Endothelial cell (in vitro differentiated cells): ENCODE measurements around the gene ABCA1. TPM values are rescaled to one million over a fixed set of nuclear protein-coding genes. Genes with fewer than 3 reads are reported as not detected.

ENCODE experiments used
- DNase-seq: peaks from one replicate; pipeline ENCODE4 v3.0.0; 2021; ENCODE audit warnings: low spot score
- H3K27ac Mint-ChIP-seq: one replicate; pipeline ENCODE4 v1.8.0; 2021; ENCODE audit warnings: mixed read lengths, inconsistent platforms; ENCODE audit not compliant: unreplicated experiment
- H3K27me3 Mint-ChIP-seq: one replicate; pipeline ENCODE4 v1.8.0; 2021; ENCODE audit warnings: mild to moderate bottlenecking, moderate library complexity, mixed read lengths, inconsistent platforms; ENCODE audit not compliant: unreplicated experiment
- H3K36me3 Mint-ChIP-seq: one replicate; pipeline ENCODE4 v1.8.0; 2021; ENCODE audit warnings: mild to moderate bottlenecking, low read depth, mixed read lengths, inconsistent platforms; ENCODE audit not compliant: unreplicated experiment
- H3K4me1 Mint-ChIP-seq: one replicate; pipeline ENCODE4 v1.8.0; 2021; ENCODE audit warnings: mild to moderate bottlenecking, mixed read lengths, inconsistent platforms; ENCODE audit not compliant: unreplicated experiment
- H3K4me3 Mint-ChIP-seq: one replicate; pipeline ENCODE4 v1.8.0; 2021; ENCODE audit warnings: mild to moderate bottlenecking, mixed read lengths, inconsistent platforms; ENCODE audit not compliant: unreplicated experiment
- H3K9me3 Mint-ChIP-seq: one replicate; pipeline ENCODE4 v1.8.0; 2021; ENCODE audit warnings: mixed read lengths, inconsistent platforms; ENCODE audit not compliant: unreplicated experiment
- total RNA-seq: library from RNA; stranded (reverse); fragmentation: NEBNext Ultra II Directional; extraction: Animal tissue kit (Norgen Biotek cat#: 25700); gene quantifications from one replicate; pipeline ENCODE4 v1.2.1, GENCODE V29; 2021; ENCODE audit not compliant: unreplicated experiment
- TF ChIP-seq, protein P1 (sequence below): fragments of 200-600 bp; sonication (generic); IDR thresholded peaks from one replicate; pipeline ENCODE4 v1.5.0; 2021; ENCODE audit warnings: antibody characterized with exemption; ENCODE audit not compliant: unreplicated experiment

ABCA1 gene
- total RNA-seq, 1 donor from 2014 or later = 171 TPM

DNA sequence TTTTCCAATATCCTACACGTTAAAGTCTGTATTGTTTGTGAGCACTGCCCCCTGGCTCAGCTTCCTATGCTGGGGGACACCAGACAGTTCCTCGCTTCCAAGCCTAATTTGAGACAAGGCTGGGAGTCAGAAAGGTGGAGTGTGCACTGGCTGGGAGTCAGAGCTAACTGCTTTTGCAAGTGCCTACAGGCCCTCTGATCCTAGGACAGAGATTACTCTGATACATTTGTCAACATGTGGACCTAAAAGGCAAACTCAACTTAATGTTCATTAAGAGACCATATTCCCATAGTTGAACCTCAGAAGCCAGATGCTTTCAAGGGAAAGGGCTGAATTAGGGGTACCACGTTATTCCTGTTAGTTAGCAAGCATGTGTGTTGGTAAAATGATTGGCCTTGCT lies 83.2 kb downstream of the ABCA1 start:
- peak overlapping the region; percentile 39 for H3K4me3 Mint-ChIP-seq
- no peaks in the 10 kb centered on the region for H3K9me3 Mint-ChIP-seq
- TF ChIP-seq, protein P1, sequence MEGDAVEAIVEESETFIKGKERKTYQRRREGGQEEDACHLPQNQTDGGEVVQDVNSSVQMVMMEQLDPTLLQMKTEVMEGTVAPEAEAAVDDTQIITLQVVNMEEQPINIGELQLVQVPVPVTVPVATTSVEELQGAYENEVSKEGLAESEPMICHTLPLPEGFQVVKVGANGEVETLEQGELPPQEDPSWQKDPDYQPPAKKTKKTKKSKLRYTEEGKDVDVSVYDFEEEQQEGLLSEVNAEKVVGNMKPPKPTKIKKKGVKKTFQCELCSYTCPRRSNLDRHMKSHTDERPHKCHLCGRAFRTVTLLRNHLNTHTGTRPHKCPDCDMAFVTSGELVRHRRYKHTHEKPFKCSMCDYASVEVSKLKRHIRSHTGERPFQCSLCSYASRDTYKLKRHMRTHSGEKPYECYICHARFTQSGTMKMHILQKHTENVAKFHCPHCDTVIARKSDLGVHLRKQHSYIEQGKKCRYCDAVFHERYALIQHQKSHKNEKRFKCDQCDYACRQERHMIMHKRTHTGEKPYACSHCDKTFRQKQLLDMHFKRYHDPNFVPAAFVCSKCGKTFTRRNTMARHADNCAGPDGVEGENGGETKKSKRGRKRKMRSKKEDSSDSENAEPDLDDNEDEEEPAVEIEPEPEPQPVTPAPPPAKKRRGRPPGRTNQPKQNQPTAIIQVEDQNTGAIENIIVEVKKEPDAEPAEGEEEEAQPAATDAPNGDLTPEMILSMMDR = no peak
- peaks cover 51% of the 10 kb centered on the region for H3K36me3 Mint-ChIP-seq
- DNase-seq = no peak
- H3K27me3 Mint-ChIP-seq = peaks cover 3% of the 10 kb centered on the region
- no peak overlapping the region for H3K27ac Mint-ChIP-seq
- peaks cover 17% of the 10 kb centered on the region for H3K4me1 Mint-ChIP-seq

DNA sequence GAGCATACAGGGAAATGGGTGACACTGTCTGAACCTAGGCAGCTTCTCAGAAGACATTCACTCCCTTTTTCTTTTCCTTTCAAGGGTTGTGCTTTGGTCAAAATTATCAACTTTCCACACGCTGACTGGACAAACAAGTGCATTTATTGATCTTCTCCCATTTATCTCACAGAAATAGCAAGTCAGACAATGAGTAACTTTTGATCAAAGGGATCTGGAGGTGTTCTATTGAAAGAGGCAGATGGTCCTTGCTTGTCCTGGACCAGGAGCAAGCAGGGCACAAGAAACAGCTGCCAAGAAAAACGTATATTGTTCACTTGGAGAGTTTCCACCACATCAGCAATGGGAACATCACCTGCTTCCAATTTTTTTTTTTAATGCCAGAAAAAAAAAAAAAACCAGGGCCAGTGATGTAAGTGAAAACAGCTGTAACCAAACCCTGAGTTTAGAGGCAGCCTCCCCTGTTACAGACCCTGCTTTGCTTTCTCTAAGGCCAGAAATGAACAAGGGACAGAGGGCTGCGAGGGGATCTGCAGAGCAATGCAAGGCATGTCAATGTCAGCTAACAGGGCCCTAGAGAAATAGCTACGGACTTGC lies 84.2 kb downstream of the ABCA1 start:
- H3K4me1 Mint-ChIP-seq = peaks cover 17% of the 10 kb centered on the region
- peaks cover 47% of the 10 kb centered on the region for H3K36me3 Mint-ChIP-seq

DNA sequence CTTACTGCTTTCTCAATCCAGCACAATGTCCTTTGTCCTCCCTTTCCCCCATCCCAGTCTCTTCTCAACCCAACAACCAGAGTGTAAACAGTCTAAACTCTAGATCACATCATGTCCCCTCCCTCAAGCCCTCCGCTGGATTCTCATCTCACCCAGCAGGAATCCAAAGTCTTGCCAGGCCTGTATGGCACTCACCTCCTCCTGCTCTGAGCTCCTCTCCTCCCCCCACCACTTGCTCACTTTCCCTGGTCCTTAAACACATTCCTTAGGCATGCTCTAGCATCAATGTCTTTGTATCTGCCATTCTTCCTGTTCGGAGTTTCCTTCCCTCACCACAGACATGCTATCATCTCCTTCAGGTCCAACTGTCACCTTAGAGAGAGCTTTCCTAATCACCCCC lies 85.3 kb downstream of the ABCA1 start:
- H3K4me1 Mint-ChIP-seq = peaks cover 18% of the 10 kb centered on the region
- DNase-seq = no peak
- TF ChIP-seq, protein P1 = no peak
- no peaks in the 10 kb centered on the region for H3K9me3 Mint-ChIP-seq
- peaks cover 48% of the 10 kb centered on the region for H3K36me3 Mint-ChIP-seq
- peak overlapping the region; percentile 3 for H3K27ac Mint-ChIP-seq
- H3K4me3 Mint-ChIP-seq = peak overlapping the region; percentile 48
- H3K27me3 Mint-ChIP-seq = peaks cover 3% of the 10 kb centered on the region

More for the DNA sequence above, 84.2 kb downstream of the ABCA1 start:
- Mint-ChIP-seq H3K4me3 (no peak overlapping the region), H3K27ac (no peak overlapping the region), H3K9me3 (no peaks in the 10 kb centered on the region), H3K27me3 (peaks cover 3% of the 10 kb centered on the region)
- DNase-seq = no peak
- TF ChIP-seq, protein P1 = no peak

DNA sequence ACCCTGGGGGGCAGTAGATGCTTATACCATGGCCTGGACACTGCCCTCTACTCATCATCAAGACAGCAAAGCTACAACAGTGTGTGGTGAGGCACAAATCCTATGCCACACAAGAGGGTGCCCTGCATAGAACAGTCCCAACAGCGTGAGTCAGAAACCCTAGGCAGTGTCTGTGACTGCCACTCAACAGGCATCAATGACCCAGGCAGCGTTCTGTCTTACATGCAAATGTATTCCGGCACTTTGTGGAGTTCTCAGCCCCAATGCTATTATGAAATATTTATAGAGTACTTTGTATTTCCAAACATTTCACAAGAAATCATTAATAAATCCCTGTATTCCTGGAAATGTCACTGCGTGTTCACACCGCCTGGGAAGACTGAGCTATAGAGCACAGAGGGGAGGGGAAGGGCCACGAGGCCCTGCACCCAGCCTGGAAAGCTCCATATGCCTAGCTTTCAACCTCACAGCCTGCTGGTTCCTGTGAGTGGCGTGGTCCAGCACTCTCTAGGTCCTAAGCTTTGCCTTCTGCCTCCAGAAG lies 86.3 kb downstream of the ABCA1 start:
- Mint-ChIP-seq H3K4me1 (peaks cover 29% of the 10 kb centered on the region), H3K4me3 (no peak overlapping the region), H3K27ac (no peak overlapping the region), H3K9me3 (no peaks in the 10 kb centered on the region), H3K27me3 (peaks cover 4% of the 10 kb centered on the region), H3K36me3 (peaks cover 58% of the 10 kb centered on the region)
- TF ChIP-seq, protein P1 = no peak
- DNase-seq = no peak

DNA sequence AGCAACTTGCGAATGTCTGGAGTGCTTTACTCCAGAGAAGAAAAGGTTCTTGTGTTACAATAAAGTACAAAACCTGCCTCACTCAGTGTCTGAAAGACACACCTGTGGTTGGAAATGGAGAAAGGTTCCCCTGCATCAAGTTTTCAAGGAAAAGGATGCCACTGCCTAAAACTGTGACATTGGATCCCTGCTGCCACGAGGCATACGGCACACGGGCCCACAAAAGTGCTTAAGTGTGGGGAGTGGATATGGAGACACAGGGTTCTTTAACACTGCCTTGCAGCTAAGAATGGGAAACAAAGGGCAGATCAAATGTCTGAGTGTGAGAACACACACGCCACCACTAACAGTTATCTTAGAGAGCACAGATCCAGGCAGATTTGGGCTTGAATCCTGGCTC lies 89.0 kb downstream of the ABCA1 start:
- Mint-ChIP-seq H3K27me3 (peaks cover 9% of the 10 kb centered on the region), H3K27ac (no peak overlapping the region), H3K36me3 (peaks cover 65% of the 10 kb centered on the region), H3K9me3 (no peaks in the 10 kb centered on the region), H3K4me3 (no peak overlapping the region), H3K4me1 (peaks cover 45% of the 10 kb centered on the region)
- DNase-seq = no peak
- TF ChIP-seq, protein P1 = no peak
